Upper lobe of left lung (tissue), 6 donors: ENCODE measurements around the gene SYT6. TPM values are rescaled to one million over a fixed set of nuclear protein-coding genes. Genes with fewer than 3 reads are reported as not detected.

Experiments
- ATAC-seq, 2 donors: fragments of 200-7000 bp; cut with Tn5 transposase; one replicate each; pipeline ENCODE4 v1.9.1; 2022; ENCODE audit warnings: mild to moderate bottlenecking in 2 of 2, moderate library complexity in 2 of 2; ENCODE audit not compliant: low FRiP score in 2 of 2
- DNase-seq, 2 donors: peaks; one replicate each; pipeline ENCODE4 v3.0.0-alpha.2; 2019 to 2020
- H3K27ac ChIP-seq, 4 donors: fragments of 200-600 bp; sonication (generic); one replicate each; pipeline ENCODE4 v1.5.1; 2016 to 2019
- H3K27me3 ChIP-seq, 4 donors: fragments of 200-600 bp; sonication (generic); one replicate each; pipeline ENCODE4 v1.5.1; 2017 to 2019
- H3K36me3 ChIP-seq, 4 donors: fragments of 200-600 bp; sonication (generic); one replicate each; pipeline ENCODE4 v1.5.1; 2016 to 2019
- H3K4me1 ChIP-seq, 4 donors: fragments of 200-600 bp; sonication (generic); one replicate each; pipeline ENCODE4 v1.5.1; 2018 to 2019
- H3K4me3 ChIP-seq, 4 donors: fragments of 200-600 bp; sonication (generic); one replicate each; pipeline ENCODE4 v1.5.1; 2017 to 2019; ENCODE audit warnings: mild to moderate bottlenecking in 2 of 4, moderate library complexity in 1 of 4
- H3K9me3 ChIP-seq, 4 donors: fragments of 200-600 bp; sonication (generic); one replicate each; pipeline ENCODE4 v1.5.1; 2018 to 2019
- CTCF ChIP-seq, 6 experiments: fragments of 450-650 bp in 4 of 6; fragments of 200-600 bp in 2 of 6; sonication (generic) in 2 of 6; IDR thresholded peaks; one replicate each; pipeline ENCODE4 v1.5.1; 2016 to 2019; ENCODE audit warnings: antibody characterized with exemption in 6 of 6
- EP300 ChIP-seq, 4 donors: sonication (generic); formaldehyde crosslinking; IDR thresholded peaks; one replicate each; pipeline ENCODE4 v1.5.1; 2017; ENCODE audit warnings: antibody characterized with exemption in 4 of 4, control low read depth in 2 of 4
- POLR2A ChIP-seq, 4 donors: fragments of 450-650 bp; IDR thresholded peaks; one replicate each; pipeline ENCODE4 v1.5.1; 2016 to 2017; ENCODE audit warnings: antibody characterized with exemption in 4 of 4, mild to moderate bottlenecking in 2 of 4
- POLR2AphosphoS5 ChIP-seq, 2 donors: sonication (generic); formaldehyde crosslinking; IDR thresholded peaks; one replicate each; pipeline ENCODE4 v1.5.1; 2017; ENCODE audit warnings: antibody characterized with exemption in 2 of 2
- WGBS, 2 donors: methylation state at CpG; one replicate each; pipeline ENCODE4 v1.1.5; 2017 to 2018; 5-methylcytosine and 5-hydroxymethylcytosine counted together
- total RNA-seq, 6 donors: library from RNA; depleted of rRNA in 4 of 6; stranded (reverse); fragments of >200 nt in 4 of 6; gene quantifications; one replicate each; pipeline versions ENCODE4 v1.1.0 to v1.2.1, GENCODE V29; 2016 to 2021
- donor health status: DM: no; HTN: no; CAD: no; lungs with moderate emphysema.
- donor health status: DM: no; HTN: yes; CAD: no; lungs with severe emphysema.

Gene SYT6
- total RNA-seq, 6 donors from 2014 or later, result 0.07 TPM; not detected in 5

GRCh38 chr1:114128293-114128692 lies 25.4 kb downstream of the SYT6 start:
- ATAC-seq (no peak), DNase-seq (no peak)
- H3K36me3 ChIP-seq, result no peaks in the 10 kb centered on the region
- no peaks in the 10 kb centered on the region for H3K27me3 ChIP-seq
- 92 to 95% methylated on average over 6 of the region's 6 CpGs for WGBS, 2 donors
- H3K4me3 ChIP-seq, result no peak overlapping the region
- no peak for TF ChIP-seq CTCF (IDR thresholded peaks at IDR 0.05)
- TF ChIP-seq EP300 (IDR thresholded peaks at IDR 0.05), result no peak
- no peak for TF ChIP-seq POLR2A (IDR thresholded peaks at IDR 0.05)
- TF ChIP-seq POLR2AphosphoS5 (IDR thresholded peaks at IDR 0.05), result no peak
- no peaks in the 10 kb centered on the region for H3K4me1 ChIP-seq
- H3K9me3 ChIP-seq, result no peaks in the 10 kb centered on the region
- H3K27ac ChIP-seq, result no peak overlapping the region

GRCh38 chr1:114126261-114127095 lies 27.2 kb downstream of the SYT6 start:
- no peaks in the 10 kb centered on the region for H3K36me3 ChIP-seq
- H3K9me3 ChIP-seq, result no peaks in the 10 kb centered on the region
- DNase-seq (peak in 1 of 2 donors; percentile 34), ATAC-seq (peak in 1 of 2 donors; percentile 56)
- 61 to 64% methylated on average over 9 to 10 of the region's 10 CpGs for WGBS, 2 donors
- no peaks in the 10 kb centered on the region for H3K4me1 ChIP-seq
- no peaks in the 10 kb centered on the region for H3K27me3 ChIP-seq
- TF ChIP-seq POLR2AphosphoS5 (IDR thresholded peaks at IDR 0.05), result no peak
- no peak for TF ChIP-seq CTCF (IDR thresholded peaks at IDR 0.05)
- H3K4me3 ChIP-seq, result no peak overlapping the region
- H3K27ac ChIP-seq, result peak overlapping the region in 2 of 4 donors; percentile 35 to 43

GRCh38 chr1:114124644-114125043 lies 29.0 kb downstream of the SYT6 start:
- Histone ChIP-seq H3K9me3 (no peaks in the 10 kb centered on the region), H3K4me1 (no peaks in the 10 kb centered on the region), H3K36me3 (no peaks in the 10 kb centered on the region), H3K4me3 (no peak overlapping the region), H3K27me3 (no peaks in the 10 kb centered on the region), H3K27ac (no peak overlapping the region)
- no peak for TF ChIP-seq EP300 (IDR thresholded peaks at IDR 0.05)
- no peak for TF ChIP-seq POLR2A (IDR thresholded peaks at IDR 0.05)
- TF ChIP-seq CTCF (IDR thresholded peaks at IDR 0.05), result no peak
- no peak for TF ChIP-seq POLR2AphosphoS5 (IDR thresholded peaks at IDR 0.05)
- ATAC-seq (no peak), DNase-seq (no peak)
- 88 to 90% methylated on average over 7 of the region's 7 CpGs for WGBS, 2 donors

- DNase-seq, result no peak
- peak in 1 of 2 donors; percentile 33 for ATAC-seq
- Histone ChIP-seq H3K9me3 (no peaks in the 10 kb centered on the region), H3K4me3 (no peak overlapping the region), H3K27me3 (no peaks in the 10 kb centered on the region), H3K4me1 (no peaks in the 10 kb centered on the region), H3K27ac (no peak overlapping the region), H3K36me3 (no peaks in the 10 kb centered on the region)
- 71 to 74% methylated on average over 8 to 9 of the region's 9 CpGs for WGBS, 2 donors
- TF ChIP-seq POLR2A (IDR thresholded peaks at IDR 0.05) (no peak), POLR2AphosphoS5 (IDR thresholded peaks at IDR 0.05) (no peak), EP300 (IDR thresholded peaks at IDR 0.05) (no peak), CTCF (IDR thresholded peaks at IDR 0.05) (no peak)
These were observed 30.6 kb downstream of the SYT6 start for GRCh38 chr1:114122941-114123618.
